GM19023 (cell line): ENCODE results near the gene MBD4.

Experiments
- ATAC-seq: cut with Tn5 transposase; IDR thresholded peaks from one replicate; pipeline ENCODE4 v1.9.1; 2021; ENCODE audit warnings: mild to moderate bottlenecking, moderate library complexity; ENCODE audit not compliant: unreplicated experiment

Gene MBD4

GRCh38 chr3:129432671-129433070 lies 7.1 kb downstream of the MBD4 start:
- no peak for ATAC-seq

- no peak for ATAC-seq
Observed at GRCh38 chr3:129432036-129432435, 7.7 kb downstream of the MBD4 start.

GRCh38 chr3:129429602-129430001 lies 10.1 kb downstream of the MBD4 start:
- ATAC-seq = no peak

GRCh38 chr3:129429080-129429451 lies 10.7 kb downstream of the MBD4 start:
- no peak for ATAC-seq

- peak; percentile 95 for ATAC-seq
Observed at GRCh38 chr3:129428376-129429079, 11.2 kb downstream of the MBD4 start, which contains the start of gene EFCAB12. EFCAB12 (minus strand) TSS chr3:129428636; CDS start chr3:129428488, 148 bp downstream.

- ATAC-seq = no peak
Observed at GRCh38 chr3:129428007-129428375, 11.8 kb downstream of the MBD4 start.

GRCh38 chr3:129425619-129426018 lies 14.1 kb downstream of the MBD4 start:
- ATAC-seq = no peak

- ATAC-seq = no peak
Observed at GRCh38 chr3:129425213-129425612, 14.5 kb downstream of the MBD4 start.

- peak; percentile 61 for ATAC-seq
Observed at GRCh38 chr3:129424185-129424841, 15.4 kb downstream of the MBD4 start.

GRCh38 chr3:129422897-129423296 lies 16.9 kb downstream of the MBD4 start:
- no peak for ATAC-seq

- ATAC-seq = no peak
Observed at GRCh38 chr3:129421988-129422745, 17.6 kb downstream of the MBD4 start.

- ATAC-seq = no peak
Observed at GRCh38 chr3:129421236-129421883, 18.4 kb downstream of the MBD4 start.

- no peak for ATAC-seq
Observed at GRCh38 chr3:129419476-129419875, 20.3 kb downstream of the MBD4 start.

GRCh38 chr3:129418041-129418973 lies 21.4 kb downstream of the MBD4 start:
- no peak for ATAC-seq

- ATAC-seq = no peak
Observed at GRCh38 chr3:129417326-129417725, 22.4 kb downstream of the MBD4 start.

GRCh38 chr3:129416415-129416814 lies 23.3 kb downstream of the MBD4 start:
- ATAC-seq = no peak

GRCh38 chr3:129415830-129416229 lies 23.9 kb downstream of the MBD4 start:
- no peak for ATAC-seq

GRCh38 chr3:129415378-129415777 lies 24.4 kb downstream of the MBD4 start:
- no peak for ATAC-seq

GRCh38 chr3:129413687-129414506 lies 25.9 kb downstream of the MBD4 start:
- peak; percentile 93 for ATAC-seq
